Activated CD4-positive, alpha-beta memory T cell treated with anti-CD3 and anti-CD28 coated beads for 36 hours (primary cell): ENCODE results near the gene DEGS2. TPM values are rescaled to one million over a fixed set of nuclear protein-coding genes. Genes with fewer than 3 reads are reported as not detected.
A peak's percentile ranks its signal among the peaks of the same experiment; 100 is the strongest.
"Not testable (repeated sequence)": the region's sequence is repeated elsewhere in the genome, so short reads cannot be mapped to it uniquely, and the experiment has no call there.

Experiments
- CTCF ChIA-PET: fragments of 350-600 bp; sonication (Branson Sonifier 250); formaldehyde crosslinking; loops from one replicate; lab custom pipeline; 2021; ENCODE audit warnings: antibody characterized with exemption, inconsistent platforms; lab: Charles Lee
- POLR2A ChIA-PET: fragments of 350-600 bp; sonication (Branson Sonifier 250); formaldehyde crosslinking; loops from one replicate; lab custom pipeline; 2021; ENCODE audit warnings: antibody characterized with exemption; lab: Charles Lee
- DNase-seq: peaks from one replicate; pipeline ENCODE4 v3.0.0-alpha.2; 2020
- H3K27ac Mint-ChIP-seq: one replicate; pipeline ENCODE4 v1.8.0; 2021; ENCODE audit warnings: mixed read lengths
- H3K27me3 Mint-ChIP-seq: one replicate; pipeline ENCODE4 v1.8.0; 2021; ENCODE audit warnings: mixed read lengths
- H3K36me3 Mint-ChIP-seq: one replicate; pipeline ENCODE4 v1.8.0; 2021; ENCODE audit warnings: mixed read lengths
- H3K4me1 Mint-ChIP-seq: one replicate; pipeline ENCODE4 v1.8.0; 2021; ENCODE audit warnings: low read depth, mixed read lengths
- H3K4me3 Mint-ChIP-seq: one replicate; pipeline ENCODE4 v1.8.0; 2021; ENCODE audit warnings: mild to moderate bottlenecking, mixed read lengths
- H3K9me3 Mint-ChIP-seq: one replicate; pipeline ENCODE4 v1.8.0; 2021; ENCODE audit warnings: mixed read lengths
- intact Hi-C: fragments of 100-400 bp; cut with micrococcal nuclease; formaldehyde crosslinking; loops from one replicate; pipeline ENCODE4 v1.15.1; 2023
- total RNA-seq, 2 experiments: library from RNA; stranded (reverse); gene quantifications; one replicate each; pipeline ENCODE4 v1.2.3, GENCODE V29; 2021

Gene DEGS2
- total RNA-seq, 2 experiments from 2014 or later, result 1.1 to 1.3 TPM

DNA sequence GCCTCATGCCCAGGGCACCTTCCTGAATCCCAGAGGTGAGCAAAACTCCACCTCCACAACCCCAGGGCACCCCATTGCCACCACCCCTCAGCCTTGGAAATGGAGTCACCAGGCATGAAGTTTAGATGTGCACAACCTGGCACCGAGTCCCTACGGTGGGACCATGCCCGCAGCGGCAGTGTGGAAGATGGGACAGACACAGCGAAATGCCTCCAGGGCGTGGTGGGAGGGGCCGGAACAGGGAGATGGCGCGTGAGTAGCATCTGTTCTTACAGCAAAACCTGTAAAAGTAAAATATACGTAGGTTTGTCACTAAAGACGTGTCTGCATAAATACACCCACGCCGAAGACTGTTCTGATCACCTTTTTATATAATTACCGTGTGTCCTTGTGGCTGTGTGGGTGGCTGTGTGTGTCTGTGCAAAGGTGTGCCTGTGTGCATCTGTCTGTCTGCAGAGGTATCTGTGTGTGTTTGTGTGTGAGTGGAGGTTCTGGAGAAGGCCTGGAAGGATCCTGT is 17.4 kb upstream of the DEGS2 start:
- Mint-ChIP-seq H3K4me1 (no peaks in the 10 kb centered on the region), H3K36me3 (no peaks in the 10 kb centered on the region), H3K9me3 (no peaks in the 10 kb centered on the region), H3K27ac (no peak overlapping the region), H3K4me3 (no peak overlapping the region), H3K27me3 (no peaks in the 10 kb centered on the region)
- DNase-seq, result no peak
- intact Hi-C loops, result no loop called here
- ChIA-PET CTCF (no interaction called here), POLR2A (no interaction called here)

GRCh38 chr14:100173353-100173752 is 13.9 kb upstream of the DEGS2 start:
- POLR2A ChIA-PET, result no interaction called here
- CTCF ChIA-PET, result interaction anchor here (1.4 to 1.6 kb wide), 2 partner anchors 19 to 20 kb away, joined by 3 to 6 read pairs; no protein-coding TSS in a partner anchor
- H3K4me1 Mint-ChIP-seq, result no peaks in the 10 kb centered on the region
- H3K27ac Mint-ChIP-seq, result no peak overlapping the region
- DNase-seq, result no peak
- intact Hi-C loops, result no loop called here
- no peaks in the 10 kb centered on the region for H3K9me3 Mint-ChIP-seq
- H3K36me3 Mint-ChIP-seq, result no peaks in the 10 kb centered on the region
- peaks cover 9% of the 10 kb centered on the region for H3K27me3 Mint-ChIP-seq
- no peak overlapping the region for H3K4me3 Mint-ChIP-seq

DNA sequence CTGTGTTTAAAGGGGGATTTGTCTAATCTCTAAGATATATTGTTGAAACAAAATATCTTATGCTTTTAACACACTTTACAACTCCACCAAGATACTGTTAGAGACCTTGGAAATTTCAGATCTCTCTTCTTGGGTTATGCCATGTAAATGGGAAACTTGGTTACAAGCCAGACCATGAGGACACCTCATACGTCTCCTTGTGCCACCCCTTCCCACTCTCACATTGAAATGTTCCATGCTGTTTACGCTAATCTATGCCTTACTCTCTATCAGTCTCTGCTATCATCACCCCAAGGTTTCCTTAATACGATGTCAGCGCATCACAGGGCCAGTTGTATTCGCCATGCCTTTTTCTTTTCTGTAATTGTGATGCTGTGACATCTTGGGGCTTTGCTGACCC is 13.4 kb upstream of the DEGS2 start:
- CTCF ChIA-PET, result interaction anchor here (1.4 to 1.6 kb wide), 2 partner anchors 18 to 20 kb away, joined by 3 to 6 read pairs; no protein-coding TSS in a partner anchor
- intact Hi-C loops, result no loop called here
- Mint-ChIP-seq H3K9me3 (no peaks in the 10 kb centered on the region), H3K27ac (no peak overlapping the region), H3K36me3 (no peaks in the 10 kb centered on the region), H3K4me3 (no peak overlapping the region), H3K4me1 (no peaks in the 10 kb centered on the region), H3K27me3 (peaks cover 9% of the 10 kb centered on the region)
- POLR2A ChIA-PET, result interaction anchor here (0.6 kb wide), 1 partner anchor 163 kb away, joined by 3 read pairs; no protein-coding TSS in a partner anchor
- no peak for DNase-seq

- Mint-ChIP-seq H3K9me3 (no peaks in the 10 kb centered on the region), H3K4me3 (no peak overlapping the region), H3K36me3 (no peaks in the 10 kb centered on the region), H3K4me1 (peaks cover 3% of the 10 kb centered on the region), H3K27ac (no peak overlapping the region), H3K27me3 (peaks cover 14% of the 10 kb centered on the region)
- ChIA-PET POLR2A (interaction anchor here (0.6 kb wide), 1 partner anchor 14 kb away, joined by 3 read pairs; no protein-coding TSS in a partner anchor), CTCF (interaction anchor here (0.8 kb wide), 1 partner anchor 16 kb away, joined by 3 read pairs; no protein-coding TSS in a partner anchor)
- no peak for DNase-seq
- intact Hi-C loops, result no loop called here
Measured at GRCh38 chr14:100170880-100171279, 11.4 kb upstream of the DEGS2 start.

DNA sequence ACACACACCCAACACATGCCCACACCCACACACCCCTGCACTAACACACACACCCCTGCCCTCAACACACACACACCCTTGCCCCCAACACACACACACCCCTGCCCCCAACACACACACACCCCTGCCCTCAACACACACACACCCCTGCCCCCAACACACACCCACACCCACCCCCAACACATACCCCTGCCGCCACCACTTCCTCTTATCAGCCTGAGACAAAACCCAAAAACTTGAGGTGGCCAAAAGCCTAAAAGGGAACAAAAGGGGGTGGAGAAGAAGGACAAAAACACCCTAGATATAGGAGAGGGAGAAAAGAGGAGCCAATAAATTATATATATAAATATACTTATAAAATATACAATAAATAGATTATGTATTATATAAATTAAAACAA is 9.1 kb upstream of the DEGS2 start:
- POLR2A ChIA-PET, result no interaction called here
- CTCF ChIA-PET, result no interaction called here
- H3K4me3 Mint-ChIP-seq, result no peak overlapping the region
- peaks cover 5% of the 10 kb centered on the region for H3K4me1 Mint-ChIP-seq
- peaks cover 16% of the 10 kb centered on the region for H3K27me3 Mint-ChIP-seq
- no peak for DNase-seq
- no peaks in the 10 kb centered on the region for H3K36me3 Mint-ChIP-seq
- H3K27ac Mint-ChIP-seq, result no peak overlapping the region
- H3K9me3 Mint-ChIP-seq, result no peaks in the 10 kb centered on the region
- intact Hi-C loops, result no loop called here

DNA sequence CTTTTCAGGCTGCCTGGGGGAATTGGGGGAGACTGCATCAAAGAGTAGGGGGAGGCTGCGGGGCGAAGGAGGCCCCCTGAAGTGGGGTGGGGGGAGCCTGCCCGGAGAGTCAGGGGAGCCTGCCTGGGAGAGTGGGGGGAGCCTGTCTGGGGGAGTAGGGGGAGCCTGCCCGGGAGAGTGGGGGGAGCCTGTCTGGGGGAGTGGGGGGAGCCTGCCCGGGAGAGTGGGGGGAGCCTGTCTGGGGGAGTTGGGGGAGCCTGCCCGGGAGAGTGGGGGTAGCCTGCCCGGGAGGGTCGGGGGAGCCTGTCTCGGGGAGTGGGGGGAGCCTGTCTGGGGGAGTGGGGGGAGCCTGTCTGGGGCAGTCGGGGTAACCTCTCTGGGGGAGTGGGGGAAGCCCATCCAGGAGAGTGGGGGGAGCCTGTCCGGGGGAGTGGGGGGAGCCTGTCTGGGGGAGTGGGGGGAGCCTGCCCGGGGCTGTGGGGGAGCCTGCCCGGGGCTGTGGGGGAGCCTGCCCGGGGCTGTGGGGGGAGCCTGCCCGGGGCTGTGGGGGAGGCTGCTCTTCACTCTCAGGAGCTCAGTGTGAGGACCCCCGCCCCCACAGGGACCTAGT is 6.5 kb upstream of the DEGS2 start:
- Mint-ChIP-seq H3K36me3 (no peaks in the 10 kb centered on the region), H3K4me1 (peaks cover 5% of the 10 kb centered on the region), H3K27ac (no peak overlapping the region), H3K9me3 (no peaks in the 10 kb centered on the region), H3K4me3 (peak overlapping the region; percentile 70), H3K27me3 (peaks cover 15% of the 10 kb centered on the region)
- DNase-seq, result no peak
- intact Hi-C loops, result no loop called here
- ChIA-PET CTCF (interaction anchor here (1.2 kb wide), 1 partner anchor 27 kb away, joined by 6 read pairs; no protein-coding TSS in a partner anchor), POLR2A (no interaction called here)

DNA sequence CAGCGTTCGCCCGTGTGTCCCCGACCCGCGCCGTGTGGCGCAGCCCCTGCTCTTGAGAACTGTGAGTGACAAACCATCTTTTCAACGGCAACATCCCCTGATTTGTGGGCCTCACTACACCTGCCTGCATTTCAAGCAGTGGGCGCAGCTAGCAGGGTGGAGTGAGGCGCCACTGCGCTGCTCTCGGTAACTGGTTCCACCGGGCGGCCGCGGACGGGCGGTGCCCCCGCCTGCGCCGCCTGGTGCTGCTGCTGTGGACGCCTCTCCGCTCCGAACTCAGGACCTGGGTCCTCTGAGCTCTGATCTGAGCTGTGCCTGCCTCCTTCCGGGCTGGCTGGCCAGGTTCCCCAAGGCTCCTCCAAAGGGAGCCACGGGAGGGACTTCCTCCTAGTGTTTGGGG is 5.9 kb upstream of the DEGS2 start:
- no peak for DNase-seq
- peaks cover 10% of the 10 kb centered on the region for H3K27me3 Mint-ChIP-seq
- ChIA-PET CTCF (no interaction called here), POLR2A (no interaction called here)
- no peaks in the 10 kb centered on the region for H3K9me3 Mint-ChIP-seq
- peaks cover 5% of the 10 kb centered on the region for H3K4me1 Mint-ChIP-seq
- no peaks in the 10 kb centered on the region for H3K36me3 Mint-ChIP-seq
- intact Hi-C loops, result no loop called here
- no peak overlapping the region for H3K27ac Mint-ChIP-seq
- no peak overlapping the region for H3K4me3 Mint-ChIP-seq

DNA sequence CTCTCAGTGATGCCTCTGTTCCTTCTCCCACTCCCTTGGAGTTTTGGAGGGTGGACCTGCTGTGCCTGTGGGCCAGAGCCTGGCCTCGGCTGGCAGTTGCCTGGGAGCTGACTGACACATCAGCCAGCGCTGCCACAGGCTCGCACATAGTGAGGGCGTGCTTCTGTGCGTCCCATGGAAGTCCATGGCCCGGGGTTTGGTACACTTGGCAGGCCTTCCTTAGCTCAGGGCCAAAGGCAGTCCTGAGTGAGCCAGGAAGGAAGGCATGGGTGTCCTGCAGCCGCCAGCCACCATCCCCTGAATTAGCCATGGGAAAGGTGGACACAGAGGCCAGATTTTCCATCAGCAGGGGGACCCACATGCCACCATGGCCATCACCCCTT is 1.1 kb upstream of the DEGS2 start:
- Mint-ChIP-seq H3K27me3 (peaks cover 25% of the 10 kb centered on the region), H3K4me3 (peak overlapping the region; percentile 35), H3K36me3 (no peaks in the 10 kb centered on the region), H3K9me3 (no peaks in the 10 kb centered on the region), H3K27ac (no peak overlapping the region), H3K4me1 (peaks cover 5% of the 10 kb centered on the region)
- DNase-seq, result no peak
- CTCF ChIA-PET, result interaction anchor here (1.4 kb wide), 1 partner anchor 32 kb away, joined by 6 read pairs; no protein-coding TSS in a partner anchor
- intact Hi-C loops, result no loop called here
- POLR2A ChIA-PET, result no interaction called here

DNA sequence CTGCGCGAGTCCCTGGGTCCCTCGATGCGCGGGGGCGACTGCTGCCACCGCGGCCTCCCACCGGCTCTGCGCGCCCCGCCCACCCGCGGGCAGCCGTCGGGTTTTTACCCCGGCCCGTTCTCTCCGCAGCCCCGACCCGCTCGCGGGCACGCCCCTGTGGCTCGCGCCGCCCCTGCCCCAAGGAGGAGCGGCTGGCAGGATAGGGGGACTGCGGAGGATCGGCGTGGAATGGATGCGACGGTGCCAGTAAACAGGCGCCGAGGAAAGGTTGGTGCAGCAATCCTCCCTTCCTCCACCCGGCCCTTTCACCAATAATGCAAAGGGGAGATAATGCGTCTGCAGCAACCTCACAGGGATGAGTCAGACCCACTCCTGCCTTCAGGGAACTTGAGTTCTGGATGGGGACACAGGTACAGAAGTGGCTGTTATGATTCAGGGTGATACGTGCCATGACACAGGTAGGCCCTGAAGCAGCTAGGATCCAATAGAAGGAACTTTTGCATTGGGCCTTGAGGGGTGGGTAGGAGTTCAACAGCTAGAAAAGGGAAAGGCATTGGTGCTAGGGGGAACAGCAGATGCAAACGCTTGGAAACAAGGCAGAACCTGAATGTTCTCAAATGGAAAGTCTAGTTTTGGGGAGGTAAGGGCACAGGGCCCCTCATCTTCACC is 554 bp upstream of the DEGS2 start:
- Mint-ChIP-seq H3K36me3 (peaks cover 3% of the 10 kb centered on the region), H3K4me3 (peak overlapping the region; percentile 35), H3K27ac (no peak overlapping the region), H3K27me3 (peaks cover 26% of the 10 kb centered on the region), H3K4me1 (peaks cover 5% of the 10 kb centered on the region), H3K9me3 (peaks cover 4% of the 10 kb centered on the region)
- CTCF ChIA-PET, result interaction anchor here (1.4 kb wide), 1 partner anchor 33 kb away, joined by 6 read pairs; no protein-coding TSS in a partner anchor
- POLR2A ChIA-PET, result no interaction called here
- no peak for DNase-seq
- intact Hi-C loops, result no loop called here

DNA sequence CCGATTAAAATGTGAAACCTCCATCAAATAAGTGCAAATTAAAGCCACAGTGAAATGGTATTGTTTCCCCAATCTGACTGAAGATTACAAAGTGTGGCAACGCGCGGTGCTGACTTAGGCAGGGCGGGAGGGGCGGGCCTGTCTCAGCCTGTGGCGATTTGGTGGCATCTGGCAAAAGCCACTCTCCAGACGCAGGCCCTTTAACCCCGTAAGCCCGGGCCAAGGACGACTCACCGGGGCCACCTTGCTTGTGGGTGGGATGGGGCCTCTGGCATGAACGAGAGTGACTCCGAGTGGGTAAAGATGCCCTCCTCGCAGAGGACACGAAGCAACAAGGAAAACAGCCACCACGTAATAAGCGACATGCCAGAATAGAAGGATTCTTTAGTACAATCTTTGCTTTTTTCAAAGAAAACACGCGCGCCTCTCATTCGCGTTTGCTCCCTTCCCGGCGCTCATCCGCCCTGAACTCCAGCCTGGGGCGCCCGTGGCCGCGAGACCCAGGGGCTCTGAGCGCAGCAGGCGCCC is 815 bp downstream of the DEGS2 start:
- peak overlapping the region; percentile 41 for H3K4me3 Mint-ChIP-seq
- H3K27ac Mint-ChIP-seq, result no peak overlapping the region
- ChIA-PET POLR2A (interaction anchor here (0.6 kb wide), 1 partner anchor 29 kb away, joined by 3 read pairs; no protein-coding TSS in a partner anchor), CTCF (no interaction called here)
- H3K27me3 Mint-ChIP-seq, result peaks cover 27% of the 10 kb centered on the region
- peaks cover 3% of the 10 kb centered on the region for H3K4me1 Mint-ChIP-seq
- intact Hi-C loops, result no loop called here
- peaks cover 11% of the 10 kb centered on the region for H3K9me3 Mint-ChIP-seq
- no peak for DNase-seq
- H3K36me3 Mint-ChIP-seq, result peaks cover 5% of the 10 kb centered on the region

- intact Hi-C loops, H3K4me1 Mint-ChIP-seq, DNase-seq, H3K36me3 Mint-ChIP-seq, H3K27ac Mint-ChIP-seq, H3K4me3 Mint-ChIP-seq, POLR2A ChIA-PET: not testable (repeated sequence)
- peaks cover 27% of the 10 kb centered on the region for H3K27me3 Mint-ChIP-seq
- CTCF ChIA-PET, result interaction anchor here (1.0 to 2.6 kb wide), 3 partner anchors 36 to 128 kb away, joined by 3 to 8 read pairs (median 4); no protein-coding TSS in a partner anchor
- H3K9me3 Mint-ChIP-seq, result peaks cover 11% of the 10 kb centered on the region
Measured at GRCh38 chr14:100157548-100158232, 1.8 kb downstream of the DEGS2 start.
